HG03457 (cell line): ENCODE data around the gene MYH3.
"Not testable (repeated sequence)": the region's sequence is repeated elsewhere in the genome, so short reads cannot be mapped to it uniquely, and the experiment has no call there.

Experiments used
- ATAC-seq: cut with Tn5 transposase; IDR thresholded peaks from one replicate; pipeline ENCODE4 v1.9.1; 2021; ENCODE audit warnings: moderate number of reproducible peaks; ENCODE audit not compliant: unreplicated experiment

Gene MYH3

GRCh38 chr17:10657148-10657547 lies at the start of gene MYH3:
TSS of gene MYH3 (minus strand) at chr17:10657309. CDS start at chr17:10655064, 2,245 bp downstream.
- no peak for ATAC-seq

GRCh38 chr17:10705727-10706126 lies 48.6 kb upstream of the MYH3 start:
- ATAC-seq = no peak

- ATAC-seq = no peak
Measured at GRCh38 chr17:10702574-10702973, 45.5 kb upstream of the MYH3 start.

- ATAC-seq = no peak
Measured at GRCh38 chr17:10699856-10700255, 42.7 kb upstream of the MYH3 start.

- ATAC-seq = no peak
Measured at GRCh38 chr17:10698096-10698818, 41.1 kb upstream of the MYH3 start.

DNA sequence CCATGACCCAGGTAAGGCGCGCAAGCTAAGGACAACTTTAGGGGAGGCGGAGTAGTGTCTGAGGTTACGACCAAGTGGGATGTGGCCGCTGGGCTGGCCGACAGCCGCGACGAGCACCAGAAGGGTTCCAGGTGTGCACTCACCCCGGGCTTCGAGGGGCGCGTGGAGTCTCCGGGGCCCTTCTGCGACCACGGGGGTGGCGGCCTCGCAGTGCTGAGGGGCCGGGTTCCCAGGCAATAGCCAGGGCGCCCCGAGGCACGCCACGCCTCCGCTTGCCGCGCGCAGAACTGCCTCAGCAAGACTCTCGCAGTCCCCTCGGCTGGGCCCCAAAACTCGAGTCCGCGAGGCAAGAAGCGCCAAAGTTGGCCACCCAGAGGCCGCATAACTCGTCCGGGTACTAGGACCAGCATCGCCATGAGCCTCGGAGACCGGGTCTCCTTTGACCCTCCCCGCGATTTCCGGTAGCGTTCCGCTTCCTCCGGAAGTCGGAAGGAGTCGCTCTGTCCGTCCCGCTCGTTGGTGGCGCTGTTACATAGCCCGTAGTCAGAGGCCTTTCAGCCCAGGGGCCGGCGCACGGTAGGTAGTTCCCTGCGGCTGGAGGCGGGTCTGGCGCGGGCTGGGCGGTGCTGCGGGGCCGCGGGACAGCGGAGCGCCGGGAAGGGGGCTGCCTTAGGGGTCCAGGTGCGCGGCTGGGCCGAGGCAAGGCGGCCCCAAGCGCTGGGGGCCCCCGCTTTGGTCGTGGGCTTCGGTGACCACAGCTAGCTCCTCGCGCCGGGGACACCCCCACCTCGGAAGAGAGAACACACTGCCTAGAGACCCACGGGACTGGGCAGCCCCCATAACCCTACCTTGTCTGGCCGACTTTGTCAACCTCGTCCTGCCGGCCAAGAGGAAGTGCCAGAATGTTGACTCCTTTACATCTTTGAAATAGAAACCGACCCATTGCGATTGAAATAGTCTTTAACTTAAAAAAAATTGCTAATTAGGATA lies 40.3 kb upstream of the MYH3 start, which contains the start of the genes ADPRM and SCO1:
Gene ADPRM (plus strand): TSS at position 503 of the 990 bp plus-strand sequence. CDS start 7,333 bp downstream, outside the sequence.
Gene SCO1 (minus strand): TSS at position 442 of the 990 bp plus-strand sequence. CDS start 26 bp downstream, at position 416.
- peak; percentile 90 for ATAC-seq

- not testable (repeated sequence) for ATAC-seq
Measured at GRCh38 chr17:10695875-10696407, 38.8 kb upstream of the MYH3 start.

GRCh38 chr17:10687499-10687898 lies 30.4 kb upstream of the MYH3 start:
- no peak for ATAC-seq

- ATAC-seq = no peak
Measured at GRCh38 chr17:10683853-10684252, 26.7 kb upstream of the MYH3 start.

GRCh38 chr17:10681866-10682446 lies 24.8 kb upstream of the MYH3 start:
- ATAC-seq = no peak

GRCh38 chr17:10674704-10675103 lies 17.6 kb upstream of the MYH3 start:
- ATAC-seq = no peak

DNA sequence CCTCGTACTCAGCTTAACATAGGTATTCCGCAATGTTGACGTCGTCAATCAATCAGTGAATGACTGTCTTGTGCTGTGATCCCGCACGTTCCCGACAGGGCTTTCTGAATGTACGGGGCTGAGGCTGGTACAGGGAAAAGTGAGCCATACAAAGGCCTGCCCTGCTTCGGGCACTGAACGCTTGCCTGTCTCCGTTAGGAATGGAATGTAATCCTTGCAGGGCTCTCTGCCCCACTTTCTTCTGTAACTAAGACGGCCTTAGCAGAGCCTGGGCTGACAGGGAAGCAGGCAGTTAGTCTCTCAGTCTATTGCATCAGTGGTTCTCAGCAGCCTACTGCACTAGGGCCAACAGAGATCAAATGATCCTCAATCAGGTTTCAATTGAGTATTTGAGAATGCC lies 16.2 kb upstream of the MYH3 start:
- ATAC-seq = no peak

GRCh38 chr17:10668775-10669174 lies 11.7 kb upstream of the MYH3 start:
- no peak for ATAC-seq

DNA sequence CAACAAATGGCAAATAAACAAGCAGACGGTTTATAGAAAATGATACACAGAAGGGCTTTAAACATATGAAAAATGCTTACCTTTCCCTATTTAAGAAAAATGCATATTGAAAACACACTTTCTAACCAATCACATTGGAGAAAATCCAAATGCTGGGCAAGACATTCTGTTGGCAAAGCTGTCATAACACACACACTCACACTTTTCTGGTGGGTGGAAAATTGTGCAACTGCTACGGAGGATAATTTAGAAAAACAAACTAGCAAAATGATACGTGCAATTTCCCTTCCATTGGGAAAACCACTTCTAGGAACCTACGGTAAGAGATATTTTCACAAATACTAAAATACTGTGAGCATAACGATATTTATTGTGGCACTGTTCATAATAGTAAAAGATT lies 9.8 kb upstream of the MYH3 start:
- no peak for ATAC-seq

DNA sequence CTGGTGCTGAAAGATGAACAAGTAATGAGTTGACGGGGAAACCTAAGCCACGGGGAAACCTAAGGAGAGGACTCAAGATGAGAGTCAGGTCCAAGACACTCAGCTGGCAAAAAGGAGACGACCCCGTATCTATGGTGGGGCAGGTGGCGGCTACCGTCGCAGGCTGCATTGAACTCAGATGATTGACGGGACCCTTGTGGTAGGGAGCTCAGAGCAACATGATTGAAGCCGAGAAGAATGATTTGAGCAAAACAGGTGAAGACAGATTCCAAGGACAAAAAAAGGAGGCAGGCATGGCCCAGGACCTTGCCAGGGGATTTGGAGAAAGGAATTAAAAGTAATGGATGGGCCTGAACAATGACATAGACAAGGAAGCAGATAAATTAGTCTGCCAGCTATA lies 7.5 kb upstream of the MYH3 start:
- ATAC-seq = no peak

DNA sequence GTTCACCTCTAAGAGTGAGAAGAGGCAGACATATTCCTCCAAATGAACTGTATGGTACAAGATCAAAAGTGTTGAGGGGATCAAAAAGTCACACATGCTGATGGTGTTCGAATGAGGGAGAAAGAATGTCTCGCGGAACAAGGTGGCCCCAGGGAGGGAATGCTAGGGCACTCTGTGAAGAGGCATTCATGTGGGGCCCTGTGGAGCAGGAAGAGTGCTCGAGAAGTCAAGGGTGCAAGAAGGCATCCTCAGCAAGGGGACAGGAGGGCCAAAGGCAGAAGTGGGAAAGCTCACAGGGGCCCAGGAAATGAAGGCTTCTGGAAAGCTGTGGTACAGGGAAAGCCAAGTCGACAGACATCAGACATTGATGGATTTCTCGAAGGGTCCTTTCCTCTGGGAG lies 6.1 kb upstream of the MYH3 start:
- no peak for ATAC-seq

DNA sequence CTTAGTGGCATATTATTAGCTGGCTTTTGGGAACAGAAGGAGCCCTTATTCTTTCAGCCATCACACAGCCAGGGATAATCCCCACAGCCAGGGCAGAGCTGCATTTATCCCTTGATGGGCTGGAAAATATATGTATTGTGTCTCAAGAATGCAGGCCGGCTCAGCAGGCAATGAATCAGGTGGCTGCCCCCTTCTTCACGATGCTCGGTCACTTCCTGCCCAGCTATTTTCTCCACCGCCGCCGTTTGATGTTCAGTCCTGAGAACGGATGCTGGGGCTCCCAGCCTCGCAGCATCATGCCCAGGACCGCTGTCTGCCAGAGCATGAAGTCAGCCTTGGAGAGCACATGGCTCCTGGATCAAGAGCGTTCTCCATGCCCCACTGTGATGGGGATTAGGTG lies 4.3 kb upstream of the MYH3 start:
- no peak for ATAC-seq

DNA sequence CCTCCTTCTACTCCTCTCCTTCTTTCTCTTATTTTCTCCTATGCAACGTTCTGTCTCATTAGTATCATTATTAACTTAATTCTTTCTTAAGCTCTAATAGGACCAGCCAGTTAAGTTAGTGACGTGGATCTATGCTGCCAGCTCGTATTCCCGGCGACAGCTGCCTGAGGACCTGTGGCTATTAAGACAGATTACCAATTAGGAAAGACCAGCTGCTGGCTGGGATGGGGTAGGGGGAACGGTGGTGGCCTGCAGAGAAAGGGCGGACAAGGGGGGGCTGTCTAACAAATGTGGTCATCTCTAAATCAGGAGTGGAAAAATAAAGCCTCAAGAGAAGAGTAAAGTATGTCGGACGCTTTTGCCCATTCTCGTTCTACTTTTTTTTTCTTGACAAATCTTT lies 770 bp upstream of the MYH3 start:
- no peak for ATAC-seq

- no peak for ATAC-seq
Measured at GRCh38 chr17:10653987-10654386, 3.1 kb downstream of the MYH3 start.

- no peak for ATAC-seq
Measured at GRCh38 chr17:10652984-10653659, 4.0 kb downstream of the MYH3 start.
